Frontal cortex (tissue), 4 donors: Measurements from ENCODE around the gene ZNF436. TPM values are rescaled to one million over a fixed set of nuclear protein-coding genes. Genes with fewer than 3 reads are reported as not detected.
"Not testable (repeated sequence)": the region's sequence is repeated elsewhere in the genome, so short reads cannot be mapped to it uniquely, and the experiment has no call there.

Experiments
- DNase-seq, 2 donors: peaks; one replicate each; pipeline ENCODE4 v3.0.0; 2012; ENCODE audit warnings: low spot score in 2 of 2
- FAIRE-seq: peaks from 2 replicates; lab custom pipeline; 2012; peaks lifted over from hg19 to GRCh38; lab: Jason Lieb, UNC
- total RNA-seq: library from RNA; depleted of rRNA; stranded (reverse); fragments of >200 nt; gene quantifications from one replicate; pipeline ENCODE4 v1.2.3, GENCODE V29; 2014
- donor health status: control.
- donor health status: control.
- donor health status: control.

Gene ZNF436
- total RNA-seq, 1 donor from 2014 or later: 111 TPM

DNA sequence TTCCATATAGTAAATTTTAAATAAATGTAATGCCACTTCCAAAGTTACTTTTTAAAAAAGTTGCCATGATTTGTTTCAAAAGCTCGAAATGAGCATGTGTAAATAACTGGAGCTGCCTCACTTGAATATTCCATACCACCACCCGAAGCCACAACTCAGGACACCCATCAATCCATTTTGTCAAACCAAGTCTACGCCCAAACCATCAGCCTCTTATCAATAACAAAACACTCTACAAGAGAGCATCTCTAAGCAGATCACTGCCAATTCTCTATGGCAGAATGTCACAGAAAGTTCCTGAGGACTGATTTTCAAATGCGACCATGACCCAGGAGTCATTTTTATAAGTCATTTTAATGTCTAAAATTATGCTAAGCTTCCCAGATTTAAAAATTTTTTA, 30.0 kb downstream of the ZNF436 start:
- no peak for FAIRE-seq
- DNase-seq: no peak

DNA sequence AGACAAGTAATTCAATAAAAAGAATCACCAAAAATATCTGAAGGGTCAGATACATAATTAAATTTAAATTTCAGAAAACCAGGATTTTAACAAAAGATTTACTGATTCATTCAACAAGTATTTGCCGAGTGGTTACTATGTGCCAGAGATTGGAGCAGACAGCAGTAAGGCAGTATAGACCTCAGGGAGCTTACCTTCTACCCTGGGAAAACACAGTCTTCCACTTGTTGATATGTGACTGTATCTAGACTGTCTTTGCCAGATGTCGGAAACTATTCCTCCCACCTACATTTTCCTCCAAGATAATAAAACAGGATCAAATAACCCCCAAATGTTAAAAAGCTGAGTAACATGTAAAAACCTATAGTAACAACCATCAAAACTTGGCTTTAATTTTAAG, 31.8 kb downstream of the ZNF436 start:
- FAIRE-seq (no peak), DNase-seq (no peak)

DNA sequence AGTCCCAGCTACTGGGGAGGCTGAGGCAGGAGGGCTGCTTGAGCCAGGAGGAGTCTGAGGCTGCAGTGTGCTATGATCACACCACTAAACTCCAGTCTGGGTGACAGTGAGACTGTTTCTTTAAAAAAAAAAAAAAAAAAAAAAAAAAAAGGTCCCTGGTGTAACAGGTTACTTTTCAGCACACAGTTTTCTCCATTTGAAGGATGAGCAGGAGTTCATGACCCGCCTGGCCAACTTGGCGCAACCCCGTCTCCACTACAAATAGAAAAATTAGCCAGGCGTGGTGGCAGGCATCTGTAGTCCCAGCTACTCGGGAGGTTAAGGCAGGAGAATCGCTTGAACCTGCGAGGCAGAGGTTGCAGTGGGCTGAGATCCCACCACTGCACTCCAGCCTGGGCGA, 37.9 kb downstream of the ZNF436 start:
- FAIRE-seq: no peak
- DNase-seq: no peak

DNA sequence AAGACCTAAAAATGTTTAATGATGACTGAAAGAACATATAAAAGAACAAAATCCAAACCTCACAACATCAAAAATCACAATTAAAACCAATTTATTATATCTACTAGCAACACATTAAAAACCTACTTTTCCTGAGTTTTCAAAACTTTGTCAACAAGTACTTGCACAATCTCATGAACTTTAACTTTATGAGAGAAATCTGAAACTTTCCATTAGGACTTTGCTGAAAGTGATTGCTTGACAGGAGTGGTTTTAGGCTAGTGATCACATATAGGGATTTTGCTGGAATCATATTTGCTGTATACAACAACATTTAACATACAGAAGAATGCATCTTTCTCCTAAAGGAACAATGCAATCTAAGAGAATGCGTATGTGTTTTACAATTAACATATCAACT, 38.8 kb downstream of the ZNF436 start:
- no peak for DNase-seq
- FAIRE-seq: no peak

DNA sequence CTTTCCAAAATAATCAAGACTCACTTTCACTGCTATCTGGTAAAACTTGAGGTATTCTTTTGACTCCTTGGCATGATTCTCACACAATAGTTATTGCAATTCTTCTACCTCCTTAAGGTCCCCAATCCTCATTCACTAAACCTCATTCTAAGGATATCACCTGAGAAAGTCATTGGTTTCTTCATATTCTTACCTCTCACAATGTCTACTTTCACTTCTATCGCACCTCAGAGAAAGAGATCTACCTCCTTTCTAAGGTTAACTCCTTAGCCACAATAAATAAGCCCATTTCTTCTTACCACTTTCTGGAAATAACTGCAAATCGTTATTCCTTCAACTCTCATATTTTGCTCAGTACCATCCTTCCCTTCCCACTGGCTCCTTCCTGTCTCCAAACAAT, 44.2 kb downstream of the ZNF436 start:
- DNase-seq (no peak), FAIRE-seq (no peak)

DNA sequence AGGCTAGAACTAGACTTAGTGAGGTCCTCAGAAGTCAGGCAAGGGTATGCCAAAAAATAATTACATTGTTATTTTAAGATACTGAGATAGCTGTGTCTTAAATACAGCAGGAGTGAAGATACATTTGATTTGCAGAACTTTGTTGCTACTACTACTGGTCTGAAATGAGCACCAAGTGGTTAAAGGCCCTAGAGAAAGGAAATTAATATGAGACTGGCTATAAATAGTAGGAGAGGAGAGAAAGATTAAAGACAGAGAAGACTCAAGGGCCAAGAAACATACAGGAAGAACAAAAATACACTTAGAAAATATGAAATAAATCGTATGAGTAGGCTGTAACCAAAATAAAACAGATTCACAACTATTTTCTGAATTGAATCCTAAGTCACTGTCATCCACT, 46.9 kb downstream of the ZNF436 start:
- FAIRE-seq (no peak), DNase-seq (no peak)

DNA sequence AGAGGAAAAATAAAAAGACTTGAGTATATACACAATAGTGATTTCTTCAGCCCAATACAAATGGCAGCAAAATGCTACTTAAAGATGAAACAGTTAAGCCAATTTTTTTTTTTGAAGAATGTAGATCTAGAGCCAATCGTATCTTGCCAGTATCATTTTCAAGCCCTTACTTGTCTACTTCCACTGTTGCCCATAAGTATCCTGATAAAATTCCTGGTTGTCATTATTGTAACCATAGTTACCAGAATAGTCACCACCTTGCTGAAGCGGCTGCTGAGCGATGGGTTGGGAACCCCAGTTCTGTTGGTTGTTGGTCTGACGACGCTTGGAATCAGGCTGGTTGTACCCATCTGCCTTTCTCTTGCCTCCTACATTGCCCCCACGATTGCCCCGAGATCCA, 59.4 kb downstream of the ZNF436 start:
- not testable (repeated sequence) for FAIRE-seq, DNase-seq

Other genes starting within 250 kb of the ZNF436 start
- gene LUZP1, start 201.0 kb downstream of the ZNF436 start, total RNA-seq: 5.3 TPM
- under 0.01 TPM for gene HTR1D, start 152.3 kb downstream of the ZNF436 start, total RNA-seq
- gene HNRNPR, start 25.6 kb downstream of the ZNF436 start, total RNA-seq: 159 TPM
- 2.0 TPM for gene TCEA3, start 54.9 kb upstream of the ZNF436 start, total RNA-seq
- 7.7 TPM for gene ASAP3, start 114.3 kb upstream of the ZNF436 start, total RNA-seq
- 1.2 TPM for gene E2F2, start 161.4 kb upstream of the ZNF436 start, total RNA-seq
- gene ID3, start 189.7 kb upstream of the ZNF436 start, total RNA-seq: 22.4 TPM